RWPE2 (cell line): ENCODE results near the gene TAPBPL.
"Not testable (repeated sequence)": the region's sequence is repeated elsewhere in the genome, so short reads cannot be mapped to it uniquely, and the experiment has no call there.

ENCODE experiments used
- ATAC-seq: fragments of 200-7000 bp; cut with Tn5 transposase; 3 replicates; pipeline ENCODE4 v1.9.1; 2021; ENCODE audit warnings: low read depth
- DNase-seq: peaks from one replicate; pipeline ENCODE4 v3.0.0-alpha.2; 2020; ENCODE audit warnings: low spot score
- H3K27ac ChIP-seq: fragments of 450-650 bp; 2 replicates; pipeline ENCODE4 v1.5.1; 2017; ENCODE audit warnings: mild to moderate bottlenecking; ENCODE audit not compliant: poor library complexity, severe bottlenecking
- H3K27me3 ChIP-seq: fragments of 250-450 bp; sonication (Bioruptor Pico); 2 replicates; pipeline ENCODE4 v1.5.1; 2021; ENCODE audit warnings: mild to moderate bottlenecking, moderate library complexity; ENCODE audit not compliant: insufficient read depth, poor library complexity, severe bottlenecking
- H3K36me3 ChIP-seq: fragments of 250-450 bp; sonication (Bioruptor Pico); 2 replicates; pipeline ENCODE4 v1.5.1; 2020; ENCODE audit warnings: low read depth, mild to moderate bottlenecking, moderate library complexity
- H3K4me1 ChIP-seq: fragments of 250-450 bp; sonication (Bioruptor Pico); 2 replicates; pipeline ENCODE4 v1.5.1; 2021; ENCODE audit warnings: mild to moderate bottlenecking, moderate library complexity; ENCODE audit not compliant: insufficient read depth, poor library complexity, severe bottlenecking
- H3K4me3 ChIP-seq: fragments of 250-450 bp; sonication (Bioruptor Pico); 2 replicates; pipeline ENCODE4 v1.5.1; 2021; ENCODE audit warnings: mild to moderate bottlenecking, moderate library complexity; ENCODE audit not compliant: severe bottlenecking
- H3K9me3 ChIP-seq: fragments of 250-450 bp; sonication (Bioruptor Pico); 2 replicates; pipeline ENCODE4 v1.5.1; 2021; ENCODE audit warnings: mild to moderate bottlenecking, moderate library complexity; ENCODE audit not compliant: severe bottlenecking
- CTCF ChIP-seq: fragments of 450-650 bp; IDR thresholded peaks from one replicate; pipeline ENCODE4 v1.5.1; 2017; ENCODE audit warnings: mild to moderate bottlenecking, moderate library complexity; ENCODE audit not compliant: poor library complexity, severe bottlenecking

Gene TAPBPL

GRCh38 chr12:6471989-6472360 is 20.1 kb downstream of the TAPBPL start:
- no peak for ATAC-seq

DNA sequence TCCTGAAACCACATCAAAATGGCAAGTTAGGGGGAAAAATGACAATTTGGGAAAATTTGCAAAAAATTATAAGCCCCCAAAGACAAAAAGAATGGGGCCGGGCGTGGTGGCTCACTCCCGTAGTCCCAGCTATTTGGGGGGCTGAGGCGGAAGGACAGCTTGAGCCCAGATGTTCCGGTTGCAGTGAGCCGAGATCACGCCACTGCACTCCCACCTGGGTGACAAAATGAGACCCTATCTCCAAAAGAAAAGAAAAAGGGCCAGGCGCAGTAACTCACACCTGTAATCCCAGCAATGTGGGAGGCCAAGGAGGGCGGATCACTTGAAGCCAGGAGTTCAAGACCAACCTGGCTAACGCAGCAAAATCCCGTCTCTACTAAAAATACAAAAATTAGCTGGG is 20.6 kb downstream of the TAPBPL start:
- no peak for TF ChIP-seq CTCF
- DNase-seq: no peak
- Histone ChIP-seq H3K4me3 (no peak overlapping the region), H3K4me1 (peaks cover 4% of the 10 kb centered on the region), H3K27me3 (no peaks in the 10 kb centered on the region), H3K36me3 (no peaks in the 10 kb centered on the region), H3K9me3 (no peaks in the 10 kb centered on the region), H3K27ac (no peak overlapping the region)
- ATAC-seq: no peak

More at GRCh38 chr12:6471989-6472360, 20.1 kb downstream of the TAPBPL start:
- no peaks in the 10 kb centered on the region for H3K36me3 ChIP-seq
- no peak overlapping the region for H3K4me3 ChIP-seq
- no peaks in the 10 kb centered on the region for H3K27me3 ChIP-seq
- no peaks in the 10 kb centered on the region for H3K9me3 ChIP-seq
- TF ChIP-seq CTCF: no peak
- DNase-seq: no peak
- H3K4me1 ChIP-seq: peaks cover 4% of the 10 kb centered on the region
- no peak overlapping the region for H3K27ac ChIP-seq

DNA sequence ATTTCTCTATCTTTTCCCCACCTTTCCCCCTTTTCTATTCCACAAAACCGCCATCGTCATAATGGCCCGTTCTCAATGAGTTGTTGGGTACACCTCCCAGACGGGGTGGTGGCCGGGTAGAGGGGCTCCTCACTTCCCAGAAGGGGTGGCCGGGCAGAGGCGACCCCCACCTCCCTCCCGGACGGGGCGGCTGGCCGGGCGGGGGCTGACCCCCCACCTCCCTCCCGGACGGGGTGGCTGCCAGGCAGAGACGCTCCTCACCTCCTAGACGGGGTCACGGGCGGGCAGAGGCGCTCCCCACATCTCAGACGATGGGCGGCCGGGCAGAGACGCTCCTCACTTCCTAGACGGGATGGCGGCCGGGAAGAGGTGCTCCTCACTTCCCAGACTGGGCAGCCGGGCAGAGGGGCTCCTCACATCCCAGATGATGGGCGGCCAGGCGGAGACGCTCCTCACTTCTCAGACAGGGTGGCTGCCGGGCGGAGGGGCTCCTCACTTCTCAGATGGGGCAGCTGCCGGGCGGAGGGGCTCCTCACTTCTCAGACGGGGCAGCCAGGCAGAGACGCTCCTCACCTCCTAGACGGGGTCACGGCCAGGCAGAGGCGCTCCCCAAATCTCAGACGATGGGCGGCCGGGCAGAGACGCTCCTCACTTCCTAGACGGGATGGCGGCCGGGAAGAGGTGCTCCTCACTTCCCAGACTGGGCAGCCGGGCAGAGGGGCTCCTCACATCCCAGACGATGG is 23.6 kb downstream of the TAPBPL start:
- not testable (repeated sequence) for H3K27ac ChIP-seq, ATAC-seq, DNase-seq

GRCh38 chr12:6476489-6476888 is 24.6 kb downstream of the TAPBPL start:
- TF ChIP-seq CTCF: no peak
- no peak for DNase-seq
- Histone ChIP-seq H3K27me3 (no peaks in the 10 kb centered on the region), H3K36me3 (no peaks in the 10 kb centered on the region), H3K4me3 (no peak overlapping the region), H3K4me1 (no peaks in the 10 kb centered on the region), H3K27ac (no peak overlapping the region), H3K9me3 (no peaks in the 10 kb centered on the region)
- ATAC-seq: no peak

More for the DNA sequence above, 23.6 kb downstream of the TAPBPL start:
- not testable (repeated sequence) for H3K9me3 ChIP-seq, H3K27me3 ChIP-seq, H3K36me3 ChIP-seq, H3K4me1 ChIP-seq, H3K4me3 ChIP-seq

- not testable (repeated sequence) for H3K4me3 ChIP-seq, ATAC-seq, H3K4me1 ChIP-seq, H3K36me3 ChIP-seq, DNase-seq, H3K27me3 ChIP-seq, H3K27ac ChIP-seq, H3K9me3 ChIP-seq
Observed at GRCh38 chr12:6477601-6478377, 25.9 kb downstream of the TAPBPL start.
